Measurements from ENCODE around the gene SELENOK.
"Not testable (repeated sequence)": the region's sequence is repeated elsewhere in the genome, so short reads cannot be mapped to it uniquely, and the experiment has no call there.

Gene SELENOK

DNA sequence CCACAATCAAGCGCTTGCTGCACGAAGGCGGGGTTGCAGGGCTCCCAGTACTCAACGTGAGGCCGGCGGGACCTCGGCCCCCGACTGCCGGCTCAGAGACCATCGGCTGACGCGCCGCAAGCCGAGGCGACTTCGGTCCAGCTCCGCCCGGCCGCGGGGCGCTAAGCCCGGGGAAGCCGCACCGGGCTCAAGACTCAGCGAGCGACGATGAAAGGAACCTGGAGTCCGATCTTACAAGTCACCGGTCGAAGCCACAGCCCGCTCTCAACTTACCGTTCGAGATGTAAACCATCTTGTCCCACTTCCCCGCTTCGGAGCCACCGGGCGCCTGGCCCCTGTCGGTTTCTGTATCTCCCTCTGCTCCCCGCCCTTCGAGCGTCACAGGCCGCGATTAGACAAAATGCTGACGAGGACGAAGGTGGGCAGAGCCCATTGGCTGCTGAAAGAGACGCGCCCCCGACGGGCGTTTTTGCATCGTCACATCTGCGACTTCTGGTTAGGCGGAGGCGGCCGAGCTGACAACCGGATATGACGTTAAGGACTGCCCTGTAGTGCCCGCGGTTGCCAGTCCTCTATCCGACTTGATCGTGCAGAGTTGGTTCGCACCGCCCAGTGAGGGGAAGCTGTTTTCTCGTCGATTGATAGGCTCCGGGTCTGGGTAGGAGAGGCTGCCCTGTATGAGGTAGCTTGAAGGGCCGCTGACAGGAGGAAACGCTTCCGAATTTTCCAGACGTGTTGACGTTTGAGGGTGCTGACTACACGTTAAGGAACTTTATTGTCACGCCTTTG lies at the start of gene SELENOK:
TSS of gene SELENOK (minus strand) at position 363 of the 789 bp plus-strand sequence.
- DNase-seq, result peak; percentile 89

DNA sequence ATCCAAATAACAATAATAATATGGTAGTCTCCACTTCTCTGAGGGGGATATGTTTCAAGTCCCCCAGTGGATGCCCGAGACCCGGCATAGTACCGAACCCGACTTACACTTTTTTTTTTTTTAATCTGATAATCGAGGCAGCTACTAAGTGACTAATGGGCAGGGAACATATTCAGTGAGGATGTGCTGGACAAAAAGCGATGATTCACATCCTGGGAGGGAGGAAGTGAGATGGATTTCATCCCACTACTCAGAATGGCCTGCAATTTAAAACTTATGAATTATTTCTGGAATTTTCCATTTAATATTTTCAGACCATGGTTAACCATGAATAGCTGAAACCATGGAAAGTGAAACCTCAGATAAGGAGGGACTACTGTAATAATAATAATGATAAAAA lies 49.5 kb upstream of the SELENOK start:
- DNase-seq, result no peak

DNA sequence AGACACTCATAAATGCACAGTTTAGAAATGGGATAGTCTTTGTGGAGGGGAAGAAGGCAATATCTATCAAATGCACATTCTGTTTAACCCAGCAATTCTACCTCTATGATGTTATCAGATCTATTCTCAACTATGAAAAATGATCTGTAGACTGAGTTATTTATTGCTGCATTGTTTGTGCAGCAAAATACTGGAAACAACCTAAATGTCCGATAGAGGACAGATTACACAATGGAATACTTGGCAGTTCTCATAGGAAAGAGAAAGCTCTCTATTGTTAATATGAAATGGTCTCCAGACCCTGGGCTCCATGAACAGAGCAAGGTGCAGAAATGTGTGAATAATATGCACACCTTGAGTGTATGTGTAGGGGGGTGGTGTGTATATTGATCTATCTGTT lies 49.0 kb upstream of the SELENOK start:
- DNase-seq, result no peak

DNA sequence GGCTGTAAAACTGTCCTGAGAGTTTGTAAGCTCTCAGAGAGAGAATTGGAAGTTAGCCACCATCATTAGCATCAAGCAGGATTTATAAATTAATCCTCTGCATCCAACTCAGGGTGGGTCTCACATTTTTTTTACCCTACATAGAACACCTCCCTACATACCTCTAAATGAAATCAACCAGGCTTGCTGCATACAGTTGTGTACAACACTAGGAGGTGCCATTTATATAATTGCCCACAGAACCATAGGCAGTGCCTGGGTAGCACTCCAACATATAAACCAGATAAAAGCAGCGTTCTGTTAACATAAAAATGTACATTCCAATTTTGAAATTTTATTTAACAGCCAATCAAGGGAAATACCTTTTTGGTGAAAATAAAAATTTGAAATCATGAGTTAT lies 48.2 kb upstream of the SELENOK start:
- no peak for DNase-seq

DNA sequence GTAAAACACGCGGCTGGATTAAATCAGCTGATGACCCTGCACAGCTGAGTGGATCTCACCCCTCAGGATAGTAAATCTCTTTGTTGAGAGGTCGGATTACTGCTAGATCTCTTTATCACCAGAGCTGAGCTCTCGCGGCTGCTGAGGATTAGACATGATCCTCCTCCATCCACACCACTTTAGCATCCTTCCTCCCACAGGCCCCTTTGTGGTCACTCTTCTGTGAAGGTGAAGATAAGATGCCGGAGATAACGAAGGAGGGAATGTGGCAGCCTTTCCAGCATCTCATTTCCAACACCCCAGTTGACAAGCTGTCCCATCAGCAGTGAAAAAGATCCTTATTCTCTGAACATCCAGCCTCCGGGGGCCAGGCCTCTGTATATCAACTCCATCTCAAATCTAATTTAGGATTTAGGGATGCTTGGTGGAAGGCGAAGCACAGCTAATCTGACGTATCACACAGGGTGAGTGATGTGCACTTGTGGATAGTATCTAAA lies 47.5 kb upstream of the SELENOK start:
- DNase-seq, result no peak

GRCh38 chr3:53938645-53939044 lies 47.0 kb upstream of the SELENOK start:
- peak; percentile 4 for DNase-seq

DNA sequence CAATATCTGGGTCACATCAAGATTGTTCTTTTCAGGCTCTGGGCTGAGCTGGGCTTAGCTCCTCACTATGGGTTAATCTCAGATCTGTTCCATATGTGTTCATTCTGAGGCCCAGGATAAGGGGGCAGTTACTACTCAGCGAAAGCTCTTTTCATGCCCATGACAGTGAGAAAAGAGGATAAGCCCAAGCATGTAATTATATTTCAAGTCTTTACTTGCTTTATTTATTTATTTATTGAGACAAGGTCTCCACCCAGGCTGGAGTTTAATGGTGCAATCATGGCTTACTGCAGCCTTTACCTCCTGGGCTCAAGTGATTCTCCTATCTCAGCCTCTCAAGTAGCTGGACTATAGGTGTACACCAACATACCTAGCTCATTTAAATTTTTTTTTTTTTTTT lies 44.7 kb upstream of the SELENOK start:
- DNase-seq, result no peak

GRCh38 chr3:53935283-53935901 lies 43.7 kb upstream of the SELENOK start:
- no peak for DNase-seq

DNA sequence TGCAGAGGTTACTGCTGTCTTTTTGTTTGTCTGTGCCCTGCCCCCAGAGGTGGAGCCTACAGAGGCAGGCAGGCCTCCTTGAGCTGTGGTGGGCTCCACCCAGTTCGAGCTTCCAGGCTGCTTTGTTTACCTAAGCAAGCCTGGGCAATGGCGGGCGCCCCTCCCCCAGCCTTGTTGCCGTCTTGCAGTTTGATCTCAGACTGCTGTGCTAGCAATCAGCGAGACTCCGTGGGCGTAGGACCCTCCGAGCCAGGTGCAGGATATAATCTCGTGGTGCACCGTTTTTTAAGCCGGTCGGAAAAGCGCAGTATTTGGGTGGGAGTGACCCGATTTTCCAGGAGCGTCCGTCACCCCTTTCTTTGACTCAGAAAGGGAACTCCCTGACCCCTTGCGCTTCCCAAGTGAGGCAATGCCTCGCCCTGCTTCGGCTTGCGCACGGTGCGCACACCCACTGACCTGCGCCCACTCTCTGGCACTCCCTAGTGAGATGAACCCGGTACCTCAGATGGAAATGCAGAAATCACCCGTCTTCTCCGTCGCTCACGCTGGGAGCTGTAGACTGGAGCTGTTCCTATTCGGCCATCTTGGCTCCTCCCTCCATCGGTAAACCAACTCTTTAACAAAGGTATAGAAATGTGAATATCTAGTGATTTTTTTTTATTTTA lies 35.7 kb upstream of the SELENOK start:
- not testable (repeated sequence) for DNase-seq

GRCh38 chr3:53921296-53921695 lies 29.6 kb upstream of the SELENOK start:
- DNase-seq, result no peak

GRCh38 chr3:53919741-53920140 lies 28.1 kb upstream of the SELENOK start:
- no peak for DNase-seq

DNA sequence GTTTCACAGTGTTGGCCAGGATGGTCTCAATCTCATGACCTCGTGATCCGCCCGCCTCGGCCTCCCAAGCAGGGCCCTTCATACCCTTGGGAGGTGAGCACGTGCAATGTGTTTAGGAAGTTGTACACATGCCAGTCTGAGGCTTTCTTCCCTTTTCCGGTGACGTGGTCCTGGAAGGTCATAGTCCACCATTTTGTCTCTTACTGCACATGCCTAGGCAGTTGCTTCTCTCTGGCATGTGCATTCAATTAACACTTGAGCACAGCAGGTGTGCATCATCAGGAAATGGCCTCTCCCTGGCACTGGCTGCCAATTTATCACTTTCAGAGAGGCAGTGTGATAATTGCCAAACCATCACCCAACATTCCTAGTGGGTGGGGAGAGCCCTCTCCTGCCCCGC lies 21.7 kb upstream of the SELENOK start:
- DNase-seq, result no peak

DNA sequence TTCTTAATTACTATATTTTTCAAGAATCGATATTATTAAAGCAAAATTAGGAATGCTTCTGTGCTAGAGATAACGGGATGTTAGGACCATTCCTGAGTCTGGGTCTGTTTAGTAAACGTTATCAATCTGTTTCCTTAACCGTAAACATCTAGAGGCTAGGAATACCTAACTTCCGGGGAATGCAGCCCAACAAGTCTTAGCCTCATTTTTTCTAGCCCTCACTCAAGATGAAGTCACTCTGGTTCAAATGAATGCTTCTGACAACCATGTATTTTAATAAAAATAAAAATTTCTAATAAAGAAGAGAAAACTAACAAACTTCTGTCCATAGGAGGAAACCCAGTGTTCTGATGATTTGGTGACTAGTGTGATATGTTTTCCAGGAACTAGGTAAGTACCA lies 11.1 kb upstream of the SELENOK start:
- no peak for DNase-seq

DNA sequence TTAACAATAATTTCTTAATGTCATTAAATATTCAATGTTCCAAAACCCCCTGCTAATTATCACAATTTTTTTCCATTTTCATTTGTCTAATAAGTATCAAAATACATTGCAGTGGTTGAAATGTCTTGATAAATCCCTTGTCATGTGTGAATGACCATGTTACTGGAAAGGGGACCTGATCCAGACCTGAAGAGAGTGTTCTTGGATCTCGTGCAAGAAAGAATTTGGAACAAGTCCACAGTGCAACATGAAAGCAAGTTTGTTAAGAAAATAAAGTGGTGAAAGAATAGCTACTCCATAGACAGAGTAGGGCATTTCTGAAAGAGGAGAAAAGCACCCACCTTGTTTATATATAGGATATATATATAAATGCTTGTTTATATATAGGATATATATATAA lies 10.4 kb upstream of the SELENOK start:
- DNase-seq, result no peak

GRCh38 chr3:53900666-53901331 lies 9.1 kb upstream of the SELENOK start:
- DNase-seq, result no peak

DNA sequence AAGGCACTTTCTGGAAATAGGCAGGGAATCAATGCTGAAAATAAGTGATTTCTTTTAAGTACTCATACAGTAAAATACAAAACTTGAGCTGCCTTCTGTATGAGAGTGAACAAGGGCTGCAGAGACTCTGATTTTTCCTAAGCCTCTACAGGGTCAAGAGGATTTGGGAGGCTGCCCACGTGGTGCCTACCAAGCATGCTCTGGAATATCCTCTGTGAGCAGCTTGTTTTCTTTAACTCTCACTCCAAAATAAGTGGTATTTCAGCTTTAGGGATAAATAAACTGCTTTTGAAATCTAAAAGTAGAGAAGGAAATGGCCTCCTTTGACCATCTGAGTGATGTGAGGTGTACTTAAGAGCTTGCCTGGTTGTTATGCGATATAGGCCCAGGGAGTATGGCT lies 8.1 kb upstream of the SELENOK start:
- no peak for DNase-seq

DNA sequence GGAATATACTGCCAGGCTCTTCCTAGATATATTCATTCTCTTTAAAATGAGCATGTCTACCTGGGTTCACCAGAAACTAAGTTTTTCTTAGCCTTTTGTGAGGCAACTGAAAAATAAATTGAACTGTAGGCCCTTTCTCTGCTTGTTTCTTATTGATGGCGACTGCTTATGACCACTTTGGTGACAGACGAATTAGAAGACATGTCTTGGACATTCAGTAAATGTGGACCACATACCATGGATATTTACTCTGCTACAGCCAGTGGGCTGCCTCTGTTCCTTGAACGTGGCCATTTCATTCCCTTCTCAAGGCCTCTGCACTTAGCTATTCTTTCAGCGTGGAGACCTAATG lies 603 bp upstream of the SELENOK start:
- no peak for DNase-seq

DNA sequence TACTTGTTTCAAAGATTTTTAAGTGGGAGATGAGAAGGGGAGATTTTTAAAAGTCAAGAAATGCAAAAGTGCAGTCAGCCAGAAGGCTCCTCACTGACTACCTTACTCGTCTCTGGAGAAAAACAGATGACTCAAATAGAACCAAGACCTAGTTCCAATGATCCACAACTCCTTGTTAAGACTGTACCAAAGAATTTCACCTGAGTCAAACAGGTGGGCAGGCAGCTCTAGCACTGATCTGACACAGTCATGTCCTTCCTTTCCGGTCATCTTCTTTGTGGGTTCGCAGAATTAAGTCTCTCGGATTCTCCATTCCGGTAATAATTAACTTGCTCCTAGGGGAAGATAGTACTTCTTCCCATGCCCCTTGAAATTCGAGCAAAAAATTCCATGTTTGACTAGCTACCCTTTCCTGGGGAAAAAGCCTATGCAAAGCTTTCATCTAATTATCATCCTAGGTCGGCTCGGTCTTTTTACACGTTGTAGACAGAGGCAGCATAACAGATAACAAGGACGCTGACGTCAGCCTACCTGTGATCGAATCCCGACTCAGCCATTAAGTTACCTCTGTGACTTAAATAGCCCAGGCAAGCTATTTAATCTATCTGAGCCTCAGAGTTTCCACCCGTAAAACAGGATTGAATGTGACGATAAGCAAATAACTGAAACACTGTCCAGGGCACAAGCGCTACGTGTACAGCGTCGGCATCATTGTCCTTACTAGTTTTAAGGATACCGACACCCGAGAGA lies 758 bp downstream of the SELENOK start:
- DNase-seq, result no peak

GRCh38 chr3:53888232-53888631 lies 3.4 kb downstream of the SELENOK start:
- no peak for DNase-seq

GRCh38 chr3:53887446-53887845 lies 4.2 kb downstream of the SELENOK start:
- no peak for DNase-seq

DNA sequence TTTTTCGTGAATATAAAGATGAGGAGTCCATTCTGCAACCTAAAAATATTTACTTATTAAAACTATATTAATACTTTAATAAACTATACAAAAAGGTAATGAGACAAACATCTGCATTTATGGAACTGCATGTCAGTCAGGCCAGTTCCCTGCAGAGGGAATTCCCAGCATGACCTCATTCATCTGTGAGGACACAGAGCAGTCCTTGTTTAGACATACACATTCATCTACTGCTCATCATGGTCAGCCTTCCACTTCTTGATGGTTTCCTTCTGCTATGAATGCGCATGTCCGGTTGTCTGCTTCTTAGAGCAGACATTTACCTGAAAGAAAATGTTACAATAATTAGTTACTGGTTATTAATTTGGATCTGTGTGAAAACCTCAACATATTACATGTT lies 6.4 kb downstream of the SELENOK start:
- DNase-seq, result no peak

DNA sequence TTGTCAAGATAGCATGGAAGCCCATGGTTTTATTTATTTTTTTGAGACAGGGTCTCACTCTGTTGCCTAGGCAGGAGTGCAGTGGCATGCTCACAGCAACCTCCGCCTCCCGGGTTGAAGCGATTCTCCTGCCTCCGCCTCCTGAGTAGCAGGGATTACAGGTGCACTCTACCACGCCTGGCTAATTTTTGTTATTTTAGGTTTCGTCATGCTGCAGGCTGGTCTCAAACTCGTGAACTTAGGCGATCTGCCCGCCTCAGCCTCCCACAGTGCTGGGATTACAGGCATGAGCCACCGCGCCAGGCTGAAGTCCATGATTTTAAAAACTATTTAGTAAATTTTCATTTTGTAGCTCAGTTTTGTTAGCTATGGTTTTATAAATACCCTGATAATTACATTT lies 7.0 kb downstream of the SELENOK start:
- no peak for DNase-seq

GRCh38 chr3:53883008-53883407 lies 8.7 kb downstream of the SELENOK start:
- DNase-seq, result no peak
